Measurements from ENCODE around the gene COL8A2.
A peak's percentile ranks its signal among the peaks of the same experiment; 100 is the strongest.

The COL8A2 gene

DNA sequence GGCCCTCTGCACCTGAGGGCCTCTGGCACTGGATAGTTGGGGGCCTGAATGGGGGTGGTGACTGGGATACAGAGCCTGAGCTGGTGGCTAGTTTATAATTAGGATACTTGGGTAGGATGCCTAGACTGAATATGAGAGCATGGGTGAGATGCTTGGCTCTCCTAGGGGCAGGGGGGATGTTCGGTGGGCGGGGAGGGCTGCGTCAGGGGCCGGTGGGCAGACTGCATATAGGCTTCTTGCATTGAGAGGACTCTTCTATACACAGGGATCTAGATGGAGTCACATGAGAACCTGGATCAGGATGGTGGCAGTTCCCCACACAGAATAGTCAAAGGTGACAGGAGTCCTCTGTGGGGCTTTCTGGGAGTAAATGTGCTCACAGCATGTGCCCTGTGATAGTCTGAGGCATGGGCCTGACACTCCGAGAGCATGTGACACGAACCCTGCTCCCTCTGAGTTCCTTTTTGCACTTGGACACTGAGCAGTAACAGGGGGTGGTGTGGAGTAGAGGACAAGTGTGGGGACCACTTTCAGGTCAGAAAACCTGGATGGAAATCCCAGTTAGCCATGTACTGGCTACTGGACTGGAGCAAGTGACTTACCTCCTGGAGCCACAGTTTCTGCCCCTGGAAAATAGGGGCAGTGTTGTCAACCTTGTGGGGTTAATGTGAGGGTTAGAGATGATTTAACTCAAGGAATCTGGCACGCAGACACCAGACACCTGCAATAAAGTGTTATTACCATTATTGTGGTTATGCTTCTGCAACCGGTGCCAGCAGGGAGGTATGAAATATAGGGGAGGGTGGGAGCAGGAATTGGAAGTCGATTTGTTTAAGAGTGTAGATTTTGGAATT, 33.2 kb upstream of the COL8A2 start:
- DNase-seq: peak in 10 of 58 donors; percentile 17 to 42 (median 27)

DNA sequence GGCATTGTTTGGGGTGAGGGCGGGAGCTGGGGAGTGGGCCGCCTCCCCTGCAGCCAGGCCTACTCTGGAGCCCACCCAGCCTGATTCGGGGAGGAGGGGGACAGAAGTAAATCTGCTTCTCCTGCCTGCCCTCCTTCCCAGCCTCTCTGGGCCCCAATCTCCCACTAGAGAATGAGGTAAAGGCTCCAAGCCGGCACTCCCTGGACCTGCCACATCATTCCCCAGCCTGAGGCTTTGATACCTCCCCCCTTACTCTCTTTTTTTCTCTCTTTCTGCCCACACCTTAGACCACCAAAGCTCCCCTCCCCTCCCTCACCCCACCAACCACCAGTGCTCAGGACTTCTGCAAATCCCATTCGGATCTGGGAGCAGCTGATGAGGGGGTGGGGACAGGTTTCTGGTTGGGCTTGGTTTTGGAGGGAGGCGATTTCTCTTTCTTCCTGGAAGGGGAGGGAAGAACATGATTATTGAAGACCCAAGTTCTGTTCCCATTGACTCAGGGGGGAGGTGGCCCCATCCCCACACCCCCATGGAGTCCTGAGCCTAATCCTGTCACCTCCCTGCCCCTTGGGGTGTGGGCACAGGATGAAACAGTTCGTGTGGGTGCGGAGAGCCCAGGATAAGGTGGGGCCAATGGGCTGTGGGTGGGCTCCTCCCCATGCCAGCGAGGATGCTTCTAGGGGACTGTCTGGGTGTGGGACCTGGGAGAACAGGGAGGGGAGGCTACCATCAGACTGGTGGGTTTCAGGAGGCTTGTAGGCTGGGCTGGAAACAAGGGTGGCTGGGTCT, 32.3 kb upstream of the COL8A2 start:
- DNase-seq: peak in 21 of 58 donors; percentile 30 to 70 (median 56)

DNA sequence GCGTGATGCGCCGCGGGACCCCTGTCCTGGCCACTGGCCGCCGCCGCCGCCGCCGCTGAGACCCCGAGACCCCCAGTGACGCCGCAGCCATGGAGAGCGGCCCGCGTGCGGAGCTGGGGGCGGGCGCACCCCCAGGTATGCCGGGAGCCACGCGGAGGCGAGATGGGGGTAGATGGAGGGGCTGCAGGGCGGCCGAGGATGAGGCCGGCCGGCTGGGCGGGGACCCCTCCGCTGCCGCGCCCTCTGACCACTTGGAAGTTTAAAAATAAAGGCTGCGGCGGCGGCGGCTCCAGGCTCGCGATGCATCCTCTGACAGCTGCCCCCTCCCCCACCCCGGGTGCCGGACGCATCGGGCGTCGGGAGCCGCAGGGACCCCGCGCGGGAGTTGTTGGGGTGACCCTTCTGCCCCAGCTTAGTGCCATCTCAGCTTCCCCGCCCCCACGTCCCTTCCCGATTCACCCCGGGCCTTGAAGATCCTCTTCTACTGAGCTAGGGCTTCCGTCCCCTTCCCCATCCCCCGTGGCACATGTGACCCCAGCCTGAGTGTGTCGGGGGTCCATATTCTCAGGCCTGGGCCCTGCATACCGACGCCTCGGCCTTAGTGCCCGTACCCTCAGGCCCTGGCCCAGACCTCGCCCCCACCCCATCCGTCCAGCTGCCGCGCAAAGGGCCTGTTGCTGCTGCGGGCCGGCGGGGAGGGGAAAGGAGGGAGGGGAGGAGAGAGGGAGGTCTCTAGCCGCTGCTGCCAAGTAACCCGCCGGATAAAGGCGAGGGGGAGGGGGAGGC, 31.5 kb upstream of the COL8A2 start:
- DNase-seq: peak in 53 of 58 donors; percentile 39 to 89 (median 74)

DNA sequence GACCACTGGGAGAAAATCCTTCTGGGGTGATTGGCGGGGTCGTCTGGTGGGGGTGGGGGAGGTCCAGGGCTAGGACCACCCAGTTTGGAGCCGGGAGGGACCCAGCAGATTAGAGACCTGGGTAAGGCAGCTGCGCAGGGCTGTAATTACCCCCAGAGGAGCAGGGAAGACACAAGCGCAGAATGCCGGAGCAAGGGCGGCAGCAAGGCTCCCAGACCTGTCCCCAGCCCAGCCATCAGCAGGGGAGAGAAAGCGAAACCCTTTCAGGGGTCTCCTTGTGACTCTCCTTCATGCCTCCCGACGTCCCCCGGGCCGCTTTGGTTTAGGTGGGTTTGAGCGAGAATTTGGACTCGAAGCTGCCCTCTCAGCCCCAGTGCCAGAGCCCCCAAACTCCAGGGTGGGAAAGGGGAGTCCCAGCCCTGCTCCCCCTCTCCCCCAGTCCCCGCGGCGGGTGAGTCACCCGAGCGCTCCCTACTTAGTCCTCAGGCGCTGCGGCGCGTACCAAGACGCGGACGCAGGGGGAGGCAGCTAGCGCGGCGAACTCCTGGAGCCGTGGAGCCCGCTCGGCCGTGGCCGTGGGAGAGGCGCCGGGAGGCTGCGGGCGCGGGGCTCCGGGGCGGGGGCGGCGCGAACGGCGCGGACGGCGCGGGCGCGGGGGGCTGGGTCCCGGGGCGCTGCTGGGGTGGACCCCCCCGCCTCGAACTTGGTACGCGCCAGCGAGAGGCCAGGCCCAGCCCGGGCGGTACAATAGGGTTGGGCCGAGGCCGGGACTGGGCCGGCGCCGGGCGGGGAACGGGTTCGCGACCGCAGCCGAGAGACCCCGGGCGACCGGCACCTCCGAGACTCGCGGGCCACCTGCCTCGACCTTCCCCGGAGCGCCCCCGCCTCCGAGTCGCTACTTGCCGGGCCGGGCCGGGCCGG, 30.6 kb upstream of the COL8A2 start, which contains the start of gene MAP7D1:
MAP7D1 (plus strand) TSS at position 753 of the 921 bp plus-strand sequence. CDS start 258 bp downstream, outside the sequence.
- peak in 57 of 58 donors; percentile 55 to 97 (median 86) for DNase-seq

DNA sequence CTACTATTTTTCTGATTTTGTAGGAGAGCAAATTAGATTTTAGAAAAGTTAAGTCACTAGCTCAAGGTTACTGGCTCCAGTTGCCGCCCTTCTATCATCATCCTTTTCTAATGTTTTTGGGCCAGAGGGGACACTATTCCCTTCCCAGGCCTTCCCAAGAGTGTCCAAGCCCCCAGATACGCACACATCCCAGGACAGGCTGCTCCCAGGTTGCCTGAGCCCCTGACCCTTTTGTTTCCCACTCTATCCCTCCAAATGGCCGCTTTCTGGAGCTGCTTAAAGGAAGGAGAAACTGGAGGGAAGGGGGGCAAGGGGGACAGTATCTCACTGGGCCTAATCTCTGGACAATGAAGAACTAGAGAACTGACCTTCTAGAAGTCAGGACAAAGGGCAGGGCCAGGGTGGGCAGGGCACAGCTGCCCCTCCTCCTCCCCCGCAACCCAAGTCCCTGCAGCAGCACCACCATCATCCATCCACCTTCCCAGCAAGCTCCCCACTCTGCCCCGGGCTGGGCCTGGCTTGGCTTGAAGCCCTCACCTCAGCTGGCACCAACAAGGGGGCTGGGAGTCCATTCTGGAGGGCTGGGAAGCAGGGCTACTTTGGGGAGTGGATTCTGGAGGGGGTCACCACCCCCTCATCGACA, 29.9 kb upstream of the COL8A2 start:
- peak in 8 of 58 donors; percentile 26 to 52 (median 37) for DNase-seq

DNA sequence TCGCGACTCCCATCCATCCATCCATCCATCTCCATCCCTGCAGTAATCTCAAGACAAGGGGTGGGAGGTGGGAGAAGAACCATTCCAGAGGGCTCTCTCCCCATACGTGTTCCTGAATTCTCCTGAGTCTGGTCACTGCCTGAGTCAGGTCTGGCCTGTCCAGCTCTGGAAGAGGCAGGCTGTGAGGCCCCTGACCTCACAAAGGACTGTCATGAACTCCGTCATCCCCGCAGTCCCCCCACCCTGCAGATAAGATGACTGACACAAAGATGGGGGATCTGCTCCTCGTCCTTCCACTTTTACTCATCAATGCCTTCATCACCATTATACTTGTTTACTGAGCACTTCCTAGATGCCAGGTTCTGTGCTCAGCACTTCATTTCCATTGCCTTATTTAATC, 29.3 kb upstream of the COL8A2 start:
- no peak for DNase-seq

DNA sequence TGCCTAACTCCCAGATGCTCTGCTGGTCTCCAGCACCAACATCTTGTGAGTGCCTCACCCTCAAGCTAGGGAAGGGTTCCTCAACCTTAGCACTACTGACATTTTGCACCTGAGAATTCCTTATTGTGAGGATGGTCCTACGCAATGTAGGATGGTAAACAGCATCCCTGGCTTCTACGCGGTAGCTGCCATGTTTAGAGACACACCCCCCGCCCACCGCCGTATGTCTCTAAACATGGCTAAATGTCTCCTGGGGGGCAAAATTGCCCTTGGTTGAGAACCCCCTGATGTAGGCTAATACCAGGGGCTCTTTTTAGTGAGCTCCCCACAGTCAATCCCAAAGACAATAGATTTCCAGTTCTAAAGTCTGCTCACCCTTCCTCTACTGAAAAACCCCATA, 28.5 kb upstream of the COL8A2 start:
- no peak for DNase-seq

DNA sequence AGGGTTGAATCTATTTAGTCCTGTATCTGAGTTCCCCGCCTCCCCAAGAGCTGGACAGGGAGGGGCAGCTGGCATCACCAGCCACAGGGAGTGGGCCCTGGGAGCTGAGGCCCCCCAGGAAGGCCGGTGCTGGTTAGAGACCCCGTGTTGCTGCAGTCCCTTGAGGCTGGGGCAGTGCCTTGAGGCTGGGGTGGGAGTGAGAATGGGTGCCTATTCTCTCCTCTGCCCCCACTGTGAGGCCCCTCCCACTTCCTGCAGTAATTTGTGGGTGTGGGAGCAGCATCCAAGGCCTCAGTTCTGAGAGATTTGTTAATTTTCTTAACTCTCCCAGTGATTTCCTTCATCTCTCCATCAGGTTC, 26.8 kb upstream of the COL8A2 start:
- DNase-seq: no peak

DNA sequence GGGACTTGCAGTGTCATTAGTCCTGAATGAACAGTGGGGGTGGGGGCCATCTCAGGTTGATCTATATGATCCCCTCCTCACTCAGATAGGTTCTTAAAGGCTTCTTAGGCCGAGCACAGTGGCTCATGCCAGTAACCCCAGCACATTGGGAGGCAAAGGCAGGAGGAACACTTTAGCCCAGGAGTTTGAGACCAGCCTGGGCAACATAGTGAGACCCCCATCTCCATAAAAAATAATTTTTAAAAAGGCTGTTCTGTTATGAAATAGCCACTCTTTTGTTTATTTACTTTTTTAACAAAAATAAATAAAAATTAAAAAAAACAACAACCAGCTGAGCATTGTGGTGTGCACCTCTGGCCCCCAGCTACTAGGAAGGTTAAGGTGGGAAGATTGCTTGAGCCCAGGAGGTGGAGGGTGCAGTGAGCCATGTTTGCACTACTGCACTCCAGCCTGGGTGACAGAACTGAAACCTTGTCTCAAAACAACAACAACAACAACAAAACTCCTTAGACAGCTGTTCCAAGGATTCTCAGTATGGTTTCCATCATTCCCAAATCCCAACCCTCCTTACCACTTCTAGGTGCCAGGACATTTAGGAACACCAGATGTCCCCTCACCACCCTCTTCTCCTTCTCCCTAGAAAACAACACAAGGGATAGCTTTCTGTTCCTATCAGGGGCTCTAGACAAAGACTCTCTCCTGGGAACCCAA, 26.3 kb upstream of the COL8A2 start:
- DNase-seq: no peak

DNA sequence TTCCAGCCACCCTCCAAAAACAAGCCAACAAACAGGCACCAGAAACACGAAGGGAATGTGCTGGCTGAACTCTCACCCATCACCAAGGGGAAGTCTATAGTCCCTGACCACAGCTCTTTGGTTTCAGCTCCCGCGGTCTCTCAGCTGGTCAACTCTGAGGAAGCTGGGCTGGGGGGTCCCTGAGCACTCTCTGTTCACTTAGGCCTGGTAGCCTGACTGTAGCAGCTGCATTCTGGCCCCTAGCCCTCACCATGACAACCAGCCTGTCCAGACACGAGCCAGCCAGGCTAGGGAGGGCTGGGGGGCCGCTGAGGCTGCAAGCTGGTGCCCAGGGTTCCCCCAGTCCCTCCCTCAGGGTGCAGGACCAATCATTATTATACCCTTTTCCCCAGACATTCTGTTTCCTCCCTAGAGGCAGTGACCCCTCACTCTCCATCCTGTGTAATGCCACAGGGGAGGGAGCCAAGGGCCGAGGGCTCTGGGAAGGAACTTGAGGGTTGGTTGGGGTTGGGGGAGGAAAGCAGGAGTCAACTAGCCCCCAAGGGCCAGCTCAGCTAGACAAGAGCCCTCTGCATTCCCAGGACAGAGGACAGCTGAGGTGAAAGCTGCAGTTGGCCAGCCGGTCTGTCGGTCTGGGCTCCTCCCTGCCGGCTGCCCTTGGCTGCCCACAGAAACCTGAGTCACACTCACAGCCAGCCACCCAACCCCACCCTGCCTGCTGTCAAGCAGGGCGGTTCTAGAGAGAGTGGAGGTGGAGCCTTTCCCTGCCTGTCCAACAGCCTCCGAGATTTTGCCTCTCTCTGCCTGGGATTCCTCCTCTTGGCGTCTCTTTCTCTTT, 25.5 kb upstream of the COL8A2 start:
- DNase-seq: peak in 53 of 58 donors; percentile 17 to 91 (median 67)

DNA sequence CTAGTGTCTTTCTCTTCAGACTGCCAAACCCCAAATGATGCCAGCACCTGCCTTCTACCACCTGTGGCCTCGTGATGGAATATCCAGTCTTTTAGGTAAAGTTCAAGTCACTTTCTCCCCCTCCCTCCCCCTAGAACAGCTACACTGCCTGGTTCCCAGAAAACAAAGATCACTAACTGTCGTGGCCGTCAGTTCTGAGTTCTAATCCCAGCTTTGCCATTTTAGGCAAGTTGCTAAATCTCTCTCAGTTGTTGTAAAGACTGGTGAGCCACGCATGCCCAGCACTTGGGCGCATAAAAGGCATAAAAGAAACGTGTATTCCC, 24.9 kb upstream of the COL8A2 start:
- DNase-seq: peak in 3 of 58 donors; percentile 50 to 62 (median 50)

DNA sequence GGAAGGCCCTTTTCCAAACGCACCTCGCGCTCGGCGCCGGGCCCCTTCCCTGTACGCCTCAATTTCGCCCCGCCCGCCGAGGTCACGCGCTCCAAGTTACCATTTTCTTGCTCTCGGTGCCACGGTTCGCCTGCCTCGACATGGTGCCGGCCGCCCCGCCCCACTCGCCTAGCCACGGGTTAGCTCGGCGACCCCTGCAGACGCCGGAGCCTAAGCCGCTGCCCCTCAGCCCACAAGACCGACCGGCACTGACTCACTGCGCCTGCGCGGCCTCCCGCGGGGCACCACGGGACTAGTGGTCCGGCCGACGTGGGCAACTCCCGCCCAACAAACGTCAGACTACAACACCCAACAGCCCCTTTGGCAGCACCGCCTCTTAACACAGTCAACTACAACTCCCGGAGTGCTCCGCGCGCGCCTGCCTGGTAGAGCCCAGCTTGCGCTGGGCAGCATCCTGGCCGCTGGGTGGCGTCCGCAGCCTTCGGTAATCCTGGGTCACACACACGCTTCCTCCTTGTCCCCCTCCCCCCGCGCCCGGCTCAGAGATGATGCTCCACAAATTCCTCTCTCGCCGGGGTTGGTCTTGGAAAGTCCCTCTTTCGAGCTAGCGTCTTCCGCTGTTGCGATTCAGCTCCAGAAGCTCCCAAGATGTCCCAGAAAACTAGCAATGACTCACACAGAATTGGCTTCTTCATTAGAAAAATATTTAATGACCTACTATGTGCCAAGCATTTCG, 24.4 kb upstream of the COL8A2 start, which contains the start of gene TRAPPC3:
TRAPPC3 (minus strand) TSS at position 250 of the 736 bp plus-strand sequence; CDS start at position 142, 108 bp downstream.
- DNase-seq: peak; percentile 95 to 100 (median 100)

DNA sequence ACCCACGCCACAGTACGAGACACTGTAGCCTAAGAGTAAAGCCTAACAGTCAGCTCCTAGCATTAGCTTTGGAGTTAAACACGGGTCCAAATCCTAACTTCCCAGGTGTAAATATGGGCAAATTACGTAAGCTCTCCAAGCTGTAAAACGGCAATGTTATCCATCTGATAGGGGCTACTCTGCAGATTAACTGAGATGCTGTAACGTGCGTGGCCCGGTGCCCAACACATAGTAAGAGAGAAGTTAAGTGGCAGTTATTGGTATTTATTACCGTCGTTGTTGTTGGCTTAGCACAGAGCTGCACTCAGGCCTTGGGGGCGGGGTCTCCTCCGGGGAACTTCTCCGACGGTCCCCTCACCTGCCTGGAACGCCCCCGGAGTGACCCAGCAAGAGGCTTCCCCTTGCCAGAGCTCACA, 23.8 kb upstream of the COL8A2 start:
- peak in 1 of 58 donors; percentile 60 for DNase-seq

DNA sequence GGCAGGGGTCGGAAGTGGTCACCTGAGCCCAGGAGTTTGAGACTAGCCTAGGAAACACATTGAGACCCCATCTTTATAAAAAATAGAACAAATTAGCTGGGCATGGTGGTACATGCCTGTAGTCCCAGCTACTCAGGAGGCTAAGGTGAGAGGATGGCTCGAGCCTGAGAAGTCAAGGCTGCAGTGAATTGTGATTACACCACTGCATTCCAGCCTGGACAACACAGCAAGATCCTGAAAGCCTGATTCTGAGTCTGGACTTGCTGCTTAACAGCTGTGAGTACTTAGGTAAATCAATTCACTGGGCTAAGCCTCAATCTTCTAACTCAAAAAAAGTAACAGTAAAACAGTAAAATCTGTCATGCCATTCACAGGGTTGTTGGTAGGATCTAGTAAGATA, 19.4 kb upstream of the COL8A2 start:
- DNase-seq: no peak

DNA sequence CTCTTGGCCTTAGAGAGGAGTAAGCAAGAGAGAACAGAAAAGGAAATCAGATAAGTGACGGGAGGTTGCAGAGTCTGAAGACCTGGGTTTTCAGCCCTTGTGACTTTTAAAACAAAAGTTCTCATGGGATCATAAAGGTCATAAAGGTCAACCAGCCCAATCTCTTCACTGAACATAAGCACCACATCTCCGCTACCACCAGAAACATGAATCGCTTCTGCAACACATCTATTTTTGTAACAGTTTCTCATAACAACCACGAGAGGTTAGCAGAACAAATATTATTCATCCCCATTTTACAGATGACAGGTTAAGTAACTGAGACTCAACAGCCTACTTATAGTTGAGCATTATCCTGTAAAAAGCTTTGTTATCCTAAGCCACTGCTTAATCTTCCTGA, 18.4 kb upstream of the COL8A2 start:
- no peak for DNase-seq

DNA sequence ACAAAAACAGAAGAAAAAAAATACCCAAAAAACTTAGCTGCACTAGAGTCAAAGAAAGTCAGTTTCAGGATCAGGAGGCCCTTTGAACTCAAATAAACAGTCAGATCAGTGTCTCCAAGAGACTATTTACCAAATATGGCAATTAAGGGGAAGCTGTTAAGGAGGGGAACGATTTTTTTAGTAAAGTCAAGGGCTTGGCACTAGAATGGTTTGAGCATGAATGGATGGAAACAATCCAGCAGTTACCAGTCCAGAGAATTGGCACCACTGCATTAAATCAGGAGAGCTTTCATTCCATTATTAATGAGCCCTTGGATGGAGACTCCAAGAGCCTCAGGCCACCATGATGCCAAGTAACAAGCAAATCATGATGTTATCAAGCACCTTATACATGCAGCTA, 17.1 kb upstream of the COL8A2 start:
- peak in 2 of 58 donors; percentile 11 to 27 for DNase-seq

DNA sequence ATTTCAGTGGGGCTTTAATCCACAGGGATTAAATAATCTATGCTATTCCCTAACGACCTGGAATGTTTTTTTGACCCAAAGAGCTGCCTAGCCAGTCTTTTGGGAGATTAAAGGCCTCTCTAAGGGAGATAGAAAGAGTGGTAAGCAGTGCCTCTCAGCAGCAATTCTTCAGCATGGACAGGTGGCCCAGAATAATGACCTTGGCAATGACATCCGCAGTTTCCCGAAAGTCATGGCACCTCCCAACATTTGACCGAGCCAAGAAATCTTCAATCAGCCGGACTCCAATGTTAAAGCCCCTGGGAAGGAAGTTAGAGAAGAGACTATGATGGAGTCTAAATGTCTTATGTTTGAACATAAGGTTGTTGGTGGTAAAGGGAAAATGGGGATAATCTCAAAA, 14.5 kb upstream of the COL8A2 start:
- no peak for DNase-seq
